NB4 (cell line): ENCODE results near the gene ITIH4.

ENCODE experiments used
- DNase-seq: peaks from one replicate; pipeline ENCODE4 v3.0.0; 2010; ENCODE audit warnings: low read depth
- H3K4me3 ChIP-seq: one replicate; pipeline ENCODE4 v1.5.1; 2011; ENCODE audit warnings: mild to moderate bottlenecking, low read depth, low read length, moderate library complexity
- CTCF ChIP-seq: IDR thresholded peaks from one replicate; pipeline ENCODE4 v1.5.1; 2012; ENCODE audit warnings: low read depth, low read length
- MAX ChIP-seq: IDR thresholded peaks from 2 replicates; pipeline ENCODE4 v1.6.1; 2011; ENCODE audit warnings: low read depth, low read length
- MYC ChIP-seq: IDR thresholded peaks from 2 replicates; pipeline ENCODE4 v1.6.1; 2011; ENCODE audit warnings: low read depth, low read length
- POLR2A ChIP-seq: IDR thresholded peaks from 2 replicates; pipeline ENCODE4 v1.6.1; 2011; ENCODE audit warnings: mild to moderate bottlenecking; ENCODE audit not compliant: insufficient read length; ENCODE audit errors: extremely low read depth

ITIH4 gene

GRCh38 chr3:52811452-52812011 is 18.9 kb downstream of the ITIH4 start:
- no peak for TF ChIP-seq POLR2A
- no peak for TF ChIP-seq MYC
- no peak for TF ChIP-seq MAX
- no peak for TF ChIP-seq CTCF
- H3K4me3 ChIP-seq = no peak overlapping the region
- DNase-seq = no peak

GRCh38 chr3:52810923-52811322 is 19.5 kb downstream of the ITIH4 start:
- no peak for DNase-seq
- no peak overlapping the region for H3K4me3 ChIP-seq
- TF ChIP-seq MYC = no peak
- TF ChIP-seq MAX = no peak
- no peak for TF ChIP-seq CTCF
- TF ChIP-seq POLR2A = no peak

GRCh38 chr3:52809662-52810377 is 20.7 kb downstream of the ITIH4 start:
- no peak for TF ChIP-seq MAX
- TF ChIP-seq POLR2A = no peak
- no peak for TF ChIP-seq CTCF
- no peak for TF ChIP-seq MYC
- no peak for DNase-seq
- no peak overlapping the region for H3K4me3 ChIP-seq

- TF ChIP-seq MYC (no peak), POLR2A (no peak), CTCF (no peak), MAX (no peak)
- no peak overlapping the region for H3K4me3 ChIP-seq
- DNase-seq = no peak
Measured at GRCh38 chr3:52809149-52809548, 21.3 kb downstream of the ITIH4 start.

GRCh38 chr3:52805270-52806039 is 25.0 kb downstream of the ITIH4 start:
- no peak overlapping the region for H3K4me3 ChIP-seq
- DNase-seq = no peak
- TF ChIP-seq MYC (no peak), POLR2A (no peak), CTCF (no peak), MAX (no peak)
